GM12878 (cell line): ENCODE results near the gene ESR2. TPM values are rescaled to one million over a fixed set of nuclear protein-coding genes. Genes with fewer than 3 reads are reported as not detected.

Experiments used
- ATAC-seq: fragments of 200-7000 bp; cut with Tn5 transposase; 3 replicates; pipeline ENCODE4 v1.9.1; 2020; ENCODE audit warnings: mild to moderate bottlenecking, moderate library complexity
- BruUV-seq: library from RNA; stranded (reverse); fragments of 400-500 nt; replicated peaks from 2 replicates; lab custom pipeline; 2021; lab: Mats Ljungman, UMichigan
- CTCF ChIA-PET: fragments of 300-600 bp; sonication (Branson Sonifier 250); formaldehyde crosslinking; extraction: SDS; loops from one replicate; lab custom pipeline; 2021; ENCODE audit warnings: inconsistent platforms; lab: Yijun Ruan, JAX
- POLR2A ChIA-PET: fragments of 350-600 bp; formaldehyde crosslinking; extraction: SDS; loops from one replicate; lab custom pipeline; 2021; ENCODE audit warnings: inconsistent platforms; lab: Charles Lee
- RAD21 ChIA-PET: fragments of 300-600 bp; sonication (Branson Sonifier 250); formaldehyde crosslinking; loops from one replicate; lab custom pipeline; 2023; ENCODE audit warnings: antibody characterized with exemption; ENCODE audit not compliant: unreplicated experiment; lab: Charles Lee
- SMC1A ChIA-PET: fragments of 300-600 bp; sonication (Branson Sonifier 250); formaldehyde crosslinking; loops from one replicate; lab custom pipeline; 2023; ENCODE audit not compliant: unreplicated experiment, uncharacterized antibody; lab: Charles Lee
- DNase-seq: peaks from one replicate; pipeline ENCODE4 v3.0.0-alpha.2; 2011; ENCODE audit warnings: low read depth, low spot score
- FAIRE-seq: peaks from 3 replicates; lab custom pipeline; 2011; peaks lifted over from hg19 to GRCh38; lab: Jason Lieb, UNC
- H2AFZ ChIP-seq: 2 replicates; pipeline ENCODE4 v1.6.0; 2011; ENCODE audit warnings: low read depth, low read length, control low read depth; ENCODE audit not compliant: control insufficient read depth
- H3K27ac ChIP-seq: 2 replicates; pipeline ENCODE4 v1.5.1; 2011; ENCODE audit warnings: control low read depth; ENCODE audit not compliant: control insufficient read depth, insufficient read depth
- H3K27me3 ChIP-seq, 2 experiments: replicated peaks in 1 of 2; 2 replicates each; pipeline versions ENCODE4 v1.6.0 to v1.6.1; 2011; ENCODE audit warnings: low read length in 1 of 2; ENCODE audit not compliant: control insufficient read depth in 2 of 2, insufficient read depth in 2 of 2
- H3K36me3 ChIP-seq, 2 experiments: 2 replicates each; pipeline ENCODE4 v1.5.1; 2011; ENCODE audit warnings: low read length in 1 of 2; ENCODE audit not compliant: control insufficient read depth in 2 of 2, insufficient read depth in 2 of 2
- H3K4me1 ChIP-seq: 2 replicates; pipeline ENCODE4 v1.6.1; 2011; ENCODE audit warnings: mild to moderate bottlenecking, low read length, moderate library complexity, mixed read lengths; ENCODE audit not compliant: control insufficient read depth, insufficient read depth
- H3K4me2 ChIP-seq: 2 replicates; pipeline ENCODE4 v1.6.0; 2011; ENCODE audit warnings: control low read depth; ENCODE audit not compliant: control insufficient read depth, insufficient read depth
- H3K4me3 ChIP-seq: fragments of 200-600 bp; sonication (generic); 2 replicates; pipeline ENCODE4 v1.5.1; 2016
- H3K79me2 ChIP-seq: 2 replicates; pipeline ENCODE4 v1.6.0; 2011; ENCODE audit warnings: low read length; ENCODE audit not compliant: control insufficient read depth, insufficient read depth
- H3K9ac ChIP-seq: 2 replicates; pipeline ENCODE4 v1.8.0; 2011; ENCODE audit warnings: low read length, control low read depth, mixed read lengths; ENCODE audit not compliant: control insufficient read depth, insufficient read depth
- H3K9me3 ChIP-seq: replicated peaks from 3 replicates; pipeline ENCODE4 v1.5.1; 2011; ENCODE audit warnings: mild to moderate bottlenecking, low read length; ENCODE audit not compliant: control insufficient read depth, insufficient read depth
- H4K20me1 ChIP-seq: 2 replicates; pipeline ENCODE4 v1.6.0; 2011; ENCODE audit not compliant: control insufficient read depth, insufficient read depth
- ATF7 ChIP-seq: fragments of 450-650 bp; IDR thresholded peaks from 2 replicates; pipeline ENCODE4 v1.6.1; 2016; ENCODE audit warnings: low read depth, mild to moderate bottlenecking
- POLR2AphosphoS2 ChIP-seq: IDR thresholded peaks from 2 replicates; pipeline ENCODE4 v1.6.1; 2011; ENCODE audit warnings: low read depth, mild to moderate bottlenecking, low read length, improper control_type of control experiment, moderate library complexity
- SMAD5 ChIP-seq: IDR thresholded peaks from 2 replicates; pipeline ENCODE4 v1.6.1; 2016; ENCODE audit warnings: antibody characterized with exemption, low read depth
- SPI1 ChIP-seq: IDR thresholded peaks from 2 replicates; pipeline ENCODE4 v1.6.1; 2011; ENCODE audit warnings: low read depth, mild to moderate bottlenecking, low read length, moderate library complexity, borderline replicate concordance; ENCODE audit not compliant: insufficient read depth
- YBX1 ChIP-seq: fragments of 450-650 bp; IDR thresholded peaks from 2 replicates; pipeline ENCODE4 v1.6.1; 2016; ENCODE audit warnings: antibody characterized with exemption
- WGBS: methylation state at CpG from one replicate; pipeline ENCODE4 v1.1.6; 2016; ENCODE audit warnings: low lambda C conversion rate; ENCODE audit not compliant: insufficient replicate concordance, insufficient coverage; ENCODE audit errors: missing lambda C conversion rate; 5-methylcytosine and 5-hydroxymethylcytosine counted together
- in situ Hi-C: fragments of 300-500 bp; cut with MboI; formaldehyde crosslinking; loops from 9 replicates; pipeline ENCODE4 v1.14.3; 2018; ENCODE audit warnings: mixed read lengths
- intact Hi-C: fragments of 100-400 bp; cut with micrococcal nuclease; formaldehyde crosslinking; loops from one replicate; pipeline ENCODE4 v1.14.2; 2022; ENCODE audit not compliant: unreplicated experiment
- polyA plus RNA-seq, 11 experiments: library from polyadenylated mRNA; depleted of rRNA in 4 of 11; unstranded in 6 of 11; stranded (reverse) in 5 of 11; fragments of >200 nt; fragmentation: Nextera tagmentation in 4 of 11; fragmentation: Illumina TruSeq in 1 of 11; extraction: Ambion mirVana in 4 of 11; extraction: Trizol in 1 of 11; gene quantifications; 1 replicate in 1 of 11; 2 replicates in 10 of 11; pipeline versions ENCODE4 v1.2.1 to v1.2.3, GENCODE V29; 2011 to 2016; ENCODE audit warnings: inconsistent platforms in 2 of 11, missing spikeins in 2 of 11, low read depth in 1 of 11
- total RNA-seq, 4 experiments: library from RNA; depleted of rRNA in 3 of 4; stranded (reverse); fragments of >200 nt in 3 of 4; fragmentation: Illumina TruSeq in 1 of 4; extraction: Trizol in 1 of 4; gene quantifications; 2 replicates each; pipeline versions ENCODE4 v1.2.1 to v1.2.3, GENCODE V29; 2013 to 2021
- TF ChIP-seq, protein P1 (sequence below): fragments of 450-650 bp; IDR thresholded peaks from 2 replicates; pipeline ENCODE4 v1.6.1; 2017; ENCODE audit warnings: mild to moderate bottlenecking, moderate library complexity

ESR2 gene
- total and polyA plus RNA-seq, 10 of the 15 experiments (the other 5 are each of a cell fraction or from before 2014, with no cell fraction given), result 0.29 to 2.6 (median 0.81) TPM

DNA sequence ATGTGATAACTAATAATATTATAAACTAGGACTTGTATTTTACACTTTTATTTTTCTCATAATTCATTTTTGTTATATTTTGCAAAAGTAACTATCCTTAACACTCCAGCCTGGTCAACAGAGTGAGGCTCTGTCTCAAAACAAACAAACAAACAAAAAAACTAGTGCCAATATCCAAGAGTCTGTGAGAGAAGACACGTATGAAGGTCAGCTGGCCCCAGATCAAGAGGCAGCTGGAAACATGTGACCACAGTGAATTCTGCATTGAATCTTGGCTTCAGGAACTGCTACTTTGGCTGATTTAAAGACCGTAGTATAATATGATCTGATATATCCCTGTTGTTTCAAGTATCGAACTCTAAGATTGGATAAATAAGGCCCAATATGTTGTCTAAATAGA lies 47.0 kb downstream of the ESR2 start:
- Histone ChIP-seq H3K9ac (no peak overlapping the region), H3K9me3 (no peaks in the 10 kb centered on the region; the same call in 2 of the 3 replicates), H3K27me3 (no peaks in the 10 kb centered on the region), H3K4me2 (no peak overlapping the region), H3K79me2 (no peaks in the 10 kb centered on the region), H2AFZ (no peak overlapping the region), H3K27ac (no peak overlapping the region), H3K4me1 (no peaks in the 10 kb centered on the region), H3K4me3 (no peak overlapping the region), H4K20me1 (no peaks in the 10 kb centered on the region), H3K36me3 (no peaks in the 10 kb centered on the region)
- no peak for TF ChIP-seq POLR2AphosphoS2
- TF ChIP-seq ATF7, result no peak
- in situ Hi-C loops (no loop called here), intact Hi-C loops (no loop called here)
- FAIRE-seq (no peak), DNase-seq (no peak), ATAC-seq (no peak)
- no TSS peak for BruUV-seq
- ChIA-PET RAD21 (no interaction called here), CTCF (no interaction called here), POLR2A (interaction anchor here (1.1 kb wide), 1 partner anchor 11 kb away, joined by 5 read pairs; no protein-coding TSS in a partner anchor), SMC1A (no interaction called here)
- WGBS, result 98% methylated on average over 3 of the region's 3 CpGs

DNA sequence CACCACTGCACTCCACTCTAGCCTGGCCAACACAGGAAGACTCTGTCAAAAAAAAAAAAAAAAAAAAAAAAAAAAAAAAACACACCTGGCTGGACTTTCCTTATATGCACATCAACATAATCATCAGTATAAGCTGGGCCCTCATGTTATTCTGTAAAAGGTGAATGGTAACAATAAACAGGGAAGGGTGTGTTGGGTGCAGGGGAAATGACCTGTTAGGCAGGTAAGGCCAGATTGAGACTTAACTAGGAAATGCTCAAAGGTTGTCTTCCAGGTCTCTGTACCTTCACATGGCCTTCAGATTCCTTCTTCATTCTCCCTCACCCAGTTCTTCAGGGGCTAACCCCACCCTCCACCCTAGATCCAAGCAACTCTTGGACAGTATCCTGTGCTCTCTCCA lies 47.5 kb downstream of the ESR2 start:
- H3K79me2 ChIP-seq, result no peaks in the 10 kb centered on the region
- no peak overlapping the region for H2AFZ ChIP-seq
- ChIA-PET CTCF (no interaction called here), SMC1A (no interaction called here), RAD21 (no interaction called here), POLR2A (interaction anchor here (0.7 to 1.1 kb wide), 2 partner anchors 11 to 193 kb away, joined by 5 to 6 read pairs; no protein-coding TSS in a partner anchor)
- in situ Hi-C loops (no loop called here), intact Hi-C loops (no loop called here)
- no peaks in the 10 kb centered on the region for H4K20me1 ChIP-seq
- FAIRE-seq (no peak), ATAC-seq (no peak), DNase-seq (no peak)
- H3K4me3 ChIP-seq, result no peak overlapping the region
- TF ChIP-seq YBX1 (no peak), SMAD5 (no peak), SPI1 (no peak)
- TF ChIP-seq, protein P1, sequence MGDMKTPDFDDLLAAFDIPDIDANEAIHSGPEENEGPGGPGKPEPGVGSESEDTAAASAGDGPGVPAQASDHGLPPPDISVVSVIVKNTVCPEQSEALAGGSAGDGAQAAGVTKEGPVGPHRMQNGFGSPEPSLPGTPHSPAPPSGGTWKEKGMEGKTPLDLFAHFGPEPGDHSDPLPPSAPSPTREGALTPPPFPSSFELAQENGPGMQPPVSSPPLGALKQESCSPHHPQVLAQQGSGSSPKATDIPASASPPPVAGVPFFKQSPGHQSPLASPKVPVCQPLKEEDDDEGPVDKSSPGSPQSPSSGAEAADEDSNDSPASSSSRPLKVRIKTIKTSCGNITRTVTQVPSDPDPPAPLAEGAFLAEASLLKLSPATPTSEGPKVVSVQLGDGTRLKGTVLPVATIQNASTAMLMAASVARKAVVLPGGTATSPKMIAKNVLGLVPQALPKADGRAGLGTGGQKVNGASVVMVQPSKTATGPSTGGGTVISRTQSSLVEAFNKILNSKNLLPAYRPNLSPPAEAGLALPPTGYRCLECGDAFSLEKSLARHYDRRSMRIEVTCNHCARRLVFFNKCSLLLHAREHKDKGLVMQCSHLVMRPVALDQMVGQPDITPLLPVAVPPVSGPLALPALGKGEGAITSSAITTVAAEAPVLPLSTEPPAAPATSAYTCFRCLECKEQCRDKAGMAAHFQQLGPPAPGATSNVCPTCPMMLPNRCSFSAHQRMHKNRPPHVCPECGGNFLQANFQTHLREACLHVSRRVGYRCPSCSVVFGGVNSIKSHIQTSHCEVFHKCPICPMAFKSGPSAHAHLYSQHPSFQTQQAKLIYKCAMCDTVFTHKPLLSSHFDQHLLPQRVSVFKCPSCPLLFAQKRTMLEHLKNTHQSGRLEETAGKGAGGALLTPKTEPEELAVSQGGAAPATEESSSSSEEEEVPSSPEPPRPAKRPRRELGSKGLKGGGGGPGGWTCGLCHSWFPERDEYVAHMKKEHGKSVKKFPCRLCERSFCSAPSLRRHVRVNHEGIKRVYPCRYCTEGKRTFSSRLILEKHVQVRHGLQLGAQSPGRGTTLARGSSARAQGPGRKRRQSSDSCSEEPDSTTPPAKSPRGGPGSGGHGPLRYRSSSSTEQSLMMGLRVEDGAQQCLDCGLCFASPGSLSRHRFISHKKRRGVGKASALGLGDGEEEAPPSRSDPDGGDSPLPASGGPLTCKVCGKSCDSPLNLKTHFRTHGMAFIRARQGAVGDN, result no peak
- H3K27me3 ChIP-seq, result no peaks in the 10 kb centered on the region
- no peaks in the 10 kb centered on the region; the same call in 2 of the 3 replicates for H3K9me3 ChIP-seq
- no peak overlapping the region for H3K27ac ChIP-seq
- no peaks in the 10 kb centered on the region for H3K36me3 ChIP-seq
- no TSS peak for BruUV-seq
- no peaks in the 10 kb centered on the region for H3K4me1 ChIP-seq
- no peak overlapping the region for H3K4me2 ChIP-seq
- no peak overlapping the region for H3K9ac ChIP-seq
